ENCODE results near the gene LSM12.
"Not testable (repeated sequence)": the region's sequence is repeated elsewhere in the genome, so short reads cannot be mapped to it uniquely, and the experiment has no call there.

LSM12 gene

DNA sequence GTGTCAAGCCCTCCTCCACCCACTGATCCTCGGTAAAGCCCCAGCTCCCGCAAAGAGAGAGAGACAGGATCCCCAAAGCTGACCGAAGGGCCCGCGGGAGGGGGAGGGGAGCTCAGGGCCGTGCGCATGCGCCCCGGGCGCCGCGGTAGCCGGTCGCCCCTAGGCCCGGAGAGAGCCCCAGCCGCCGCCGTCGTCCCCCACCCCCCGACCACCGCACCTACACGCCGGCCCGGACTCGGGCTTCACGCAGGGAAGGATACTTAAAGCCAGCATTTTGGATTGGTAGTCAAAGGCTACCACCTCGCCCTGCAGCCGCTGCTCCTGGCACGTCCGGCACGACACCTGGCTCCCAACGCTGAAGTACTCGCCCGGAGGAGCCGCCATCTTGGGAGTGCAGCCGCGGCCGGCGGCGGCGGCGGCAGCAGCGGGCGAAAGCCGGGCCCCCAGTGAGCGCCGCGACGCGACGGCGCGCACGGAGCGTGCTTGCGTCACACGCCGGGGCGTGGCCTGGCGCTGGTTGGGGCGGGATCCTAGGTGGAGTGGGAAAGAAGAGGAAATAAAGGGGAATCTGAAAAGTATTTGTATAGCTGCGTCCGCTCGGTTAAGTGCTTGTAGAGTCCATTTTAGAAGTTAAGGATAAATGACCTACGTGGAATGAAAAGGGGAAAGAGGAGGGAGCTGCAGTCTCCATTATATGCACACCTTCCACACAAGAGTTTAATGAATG lies at the start of gene LSM12:
Gene LSM12, minus strand, starts transcription at position 468 of the 727 bp plus-strand sequence. Its CDS starts 84 bp downstream, at position 384.
- in situ Hi-C loops (cut with MboI; ENCODE audit: low sequenced_read_pairs): no loop called here

DNA sequence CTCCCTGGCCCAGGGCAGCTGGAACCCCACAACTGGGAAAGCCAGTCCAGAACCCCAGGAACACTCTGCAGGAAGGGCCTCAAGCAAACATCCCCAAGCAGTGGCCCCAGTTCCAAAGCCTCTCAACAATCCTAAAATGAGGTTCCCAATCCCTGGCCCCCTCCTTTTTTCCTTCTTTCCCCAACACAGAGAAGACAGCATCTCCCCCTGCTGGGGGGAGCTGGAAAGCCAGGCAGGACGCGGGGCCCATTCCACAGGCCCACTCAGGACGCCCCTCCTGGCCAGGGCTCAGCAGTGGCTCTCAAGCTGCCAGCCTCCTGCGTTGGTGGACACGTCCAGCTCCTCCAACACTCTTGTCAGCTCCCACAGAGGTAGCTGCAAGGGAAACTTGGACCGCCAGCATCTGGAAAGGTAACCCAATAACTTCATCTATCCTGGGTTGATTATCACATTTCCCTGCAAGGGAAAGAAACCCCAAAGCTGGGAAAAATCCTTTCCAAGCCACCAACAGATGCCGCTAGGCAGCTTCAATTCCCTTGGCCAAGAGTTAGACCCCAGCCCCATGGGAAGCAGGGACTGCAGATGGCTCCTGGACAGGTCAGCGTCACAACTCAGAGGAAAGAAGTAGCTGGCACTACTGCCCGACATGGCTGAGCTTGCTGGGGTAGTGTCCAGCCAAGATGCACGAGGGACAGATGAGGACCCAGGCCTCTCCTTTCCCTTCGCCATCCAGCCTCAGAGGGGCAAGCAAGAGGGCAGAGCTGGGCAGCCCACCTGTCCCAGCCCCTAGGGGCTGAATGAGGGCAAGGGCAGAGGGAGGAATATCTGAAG lies 49.3 kb upstream of the LSM12 start:
- in situ Hi-C loops (cut with MboI; ENCODE audit: low sequenced_read_pairs): no loop called here

DNA sequence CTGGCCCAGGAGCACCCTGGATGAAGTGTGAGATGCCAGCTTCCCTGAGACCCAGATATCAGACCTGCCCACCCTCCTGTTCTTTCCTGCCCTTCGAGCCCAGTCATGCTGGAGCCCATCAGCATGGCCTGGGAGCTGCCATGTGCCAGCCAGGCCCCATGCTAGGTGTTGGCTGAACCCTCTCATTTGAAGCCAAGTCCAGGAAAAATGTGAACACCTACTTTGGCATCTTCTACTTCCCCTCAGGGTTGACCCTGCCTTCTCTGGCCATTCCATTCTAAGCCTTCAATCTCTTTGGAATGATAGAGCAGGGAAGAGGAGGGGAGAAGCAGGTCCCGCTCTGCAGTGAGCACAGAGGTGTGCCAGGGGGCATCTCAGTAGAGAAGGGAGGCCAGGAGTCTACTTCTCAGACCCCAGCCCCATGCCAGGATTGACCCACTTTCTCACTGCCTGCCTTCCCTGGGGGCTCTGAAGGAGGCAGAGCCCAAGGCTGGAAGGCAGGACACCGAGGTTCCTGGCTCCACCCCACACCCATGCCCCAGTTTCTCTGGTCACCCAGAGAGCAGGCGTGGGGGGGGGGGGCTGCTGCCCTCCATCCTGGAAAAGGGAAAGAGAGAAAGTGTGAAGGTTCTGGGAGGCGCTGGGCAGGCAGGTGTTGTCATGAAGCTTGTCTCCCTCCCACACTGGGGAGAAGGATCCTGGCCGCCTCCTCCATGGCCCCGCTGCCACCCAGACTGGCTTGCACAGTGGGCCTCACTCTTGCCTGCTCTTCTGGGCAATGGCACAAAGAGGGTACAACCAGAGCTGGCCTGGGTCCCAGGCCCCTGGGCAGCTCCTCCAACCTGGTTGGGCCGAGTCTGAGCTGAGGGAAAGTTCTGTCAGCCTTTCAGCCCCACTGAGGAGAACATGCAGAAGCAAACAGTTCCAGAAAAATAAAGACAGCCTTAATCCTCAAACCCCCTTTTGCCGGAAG lies 47.7 kb upstream of the LSM12 start:
- in situ Hi-C loops (cut with MboI; ENCODE audit: low sequenced_read_pairs): no loop called here

DNA sequence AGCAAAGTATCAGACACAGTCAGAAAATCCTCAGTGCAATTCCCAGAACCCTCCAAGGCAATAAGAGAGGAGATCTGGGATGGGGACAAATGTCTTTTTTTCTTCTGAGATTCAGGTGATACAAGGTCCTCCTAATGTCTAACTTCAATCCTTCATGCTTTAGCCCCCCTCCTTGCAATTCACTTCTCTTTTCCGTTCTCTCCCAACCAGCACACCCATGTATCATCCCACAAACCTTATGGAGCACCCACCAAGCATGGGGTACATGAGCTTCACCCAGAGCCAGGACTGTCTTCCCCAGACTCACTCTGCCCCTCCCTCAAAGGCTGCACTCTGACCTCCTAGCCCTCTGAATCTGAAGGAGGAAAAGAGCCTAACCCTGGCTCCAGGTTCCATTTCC lies 46.9 kb upstream of the LSM12 start:
- in situ Hi-C loops (cut with MboI; ENCODE audit: low sequenced_read_pairs): no loop called here

DNA sequence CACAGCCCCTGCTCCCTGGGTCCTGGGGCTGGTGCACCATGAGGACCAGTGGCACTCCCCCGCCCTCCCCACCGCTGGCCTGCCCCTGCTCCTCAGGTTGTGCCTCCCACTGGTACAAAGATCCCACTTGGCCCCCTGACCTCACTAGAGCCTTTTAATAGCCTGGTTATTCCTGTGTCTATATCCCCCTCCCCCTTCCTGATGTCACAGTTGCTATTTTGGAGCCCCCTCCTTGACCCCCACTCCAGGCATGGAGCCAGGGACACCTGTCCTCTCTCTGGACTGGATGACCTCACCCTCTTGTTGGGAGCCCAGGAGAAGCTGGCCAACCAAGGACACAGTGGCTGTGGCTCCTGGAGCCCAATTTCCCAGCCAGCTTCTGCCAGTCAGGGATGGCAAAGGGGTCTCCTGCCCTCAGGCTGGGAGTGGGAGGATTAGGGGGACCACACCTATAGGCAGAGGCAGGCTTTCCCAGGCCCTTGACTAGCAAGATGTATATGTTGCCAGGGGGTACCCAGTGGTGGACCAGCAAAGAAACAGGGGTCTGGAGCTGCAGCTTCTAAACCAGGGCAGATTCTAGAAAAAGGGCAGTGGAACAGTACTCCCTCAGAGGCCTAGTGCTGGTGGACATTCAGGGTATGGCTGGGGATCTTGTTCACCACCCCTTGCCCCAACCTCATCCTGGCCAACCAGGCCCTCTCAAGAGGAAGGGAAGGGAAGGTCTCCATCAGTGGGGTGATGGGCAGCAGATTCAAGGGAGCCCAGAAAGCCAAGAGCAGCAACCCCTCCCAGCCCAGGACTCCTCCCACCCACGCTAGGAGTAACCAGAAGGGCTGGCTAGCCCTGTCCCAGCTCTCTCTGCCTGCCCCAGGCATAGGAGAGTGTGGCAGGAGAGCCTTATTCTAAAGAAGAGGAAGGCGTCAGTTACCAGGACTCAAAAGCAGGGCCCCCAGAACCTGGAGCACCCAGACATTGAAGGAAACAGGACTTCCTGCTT lies 46.1 kb upstream of the LSM12 start:
- in situ Hi-C loops (cut with MboI; ENCODE audit: low sequenced_read_pairs): no loop called here

DNA sequence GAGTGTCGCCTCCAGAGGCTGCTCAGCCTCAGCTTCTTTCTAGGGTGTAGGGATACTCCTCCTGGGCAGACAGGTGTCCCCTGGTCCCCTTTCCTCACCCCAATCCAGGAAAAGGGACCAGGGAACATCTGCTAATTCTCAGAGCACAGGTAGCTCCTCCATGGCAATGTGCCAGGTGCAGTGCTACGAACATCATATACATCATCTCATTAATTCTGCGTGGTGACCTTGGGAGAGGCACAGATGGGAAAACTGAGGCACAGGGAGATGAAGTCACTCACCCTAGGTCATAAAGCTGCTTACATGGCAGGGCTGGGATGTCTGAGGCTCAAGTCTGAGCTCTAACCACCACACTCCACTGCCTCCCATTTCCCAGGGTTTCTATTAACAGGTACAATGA lies 45.3 kb upstream of the LSM12 start:
- in situ Hi-C loops (cut with MboI; ENCODE audit: low sequenced_read_pairs): no loop called here

DNA sequence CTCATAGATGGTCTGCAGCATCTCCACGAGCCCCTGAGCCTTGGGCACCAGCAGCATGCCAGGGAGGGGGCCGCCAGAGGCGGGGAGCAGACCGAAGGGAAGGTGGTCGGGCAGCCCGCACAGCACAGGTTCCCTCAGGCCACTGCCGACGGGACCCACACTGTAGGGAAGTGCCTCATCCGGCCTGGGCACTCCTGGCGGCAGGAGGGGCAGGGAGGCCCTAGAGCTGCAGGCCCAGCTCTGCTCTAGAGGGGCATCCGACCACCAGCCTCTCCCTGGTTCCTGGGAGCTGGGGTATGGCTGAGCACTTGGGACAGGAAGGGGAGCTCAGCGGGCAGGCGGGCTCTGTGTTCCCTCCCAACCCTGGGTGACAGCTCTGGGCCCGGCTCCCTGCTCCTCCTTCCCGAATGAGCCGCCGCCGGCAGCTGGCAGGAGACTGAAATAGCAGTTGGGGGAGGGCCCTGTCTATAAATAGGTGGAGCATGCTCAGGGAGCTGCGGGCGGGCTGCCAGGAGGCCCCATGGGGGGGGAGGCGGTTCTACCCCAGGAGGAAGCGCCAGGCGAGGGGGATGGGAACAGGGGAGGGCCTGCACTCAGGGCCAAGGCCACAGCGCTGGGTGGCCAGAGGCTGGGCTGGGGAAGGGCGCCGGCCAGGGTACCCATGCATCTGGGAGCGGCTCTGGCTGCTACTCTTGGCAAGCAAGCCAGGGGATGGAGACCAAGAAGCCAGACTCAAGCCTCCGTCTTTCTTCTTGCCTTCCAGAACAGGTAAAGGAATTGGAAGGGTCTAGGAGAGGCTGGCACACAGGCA lies 44.6 kb upstream of the LSM12 start:
- in situ Hi-C loops (cut with MboI; ENCODE audit: low sequenced_read_pairs): no loop called here

DNA sequence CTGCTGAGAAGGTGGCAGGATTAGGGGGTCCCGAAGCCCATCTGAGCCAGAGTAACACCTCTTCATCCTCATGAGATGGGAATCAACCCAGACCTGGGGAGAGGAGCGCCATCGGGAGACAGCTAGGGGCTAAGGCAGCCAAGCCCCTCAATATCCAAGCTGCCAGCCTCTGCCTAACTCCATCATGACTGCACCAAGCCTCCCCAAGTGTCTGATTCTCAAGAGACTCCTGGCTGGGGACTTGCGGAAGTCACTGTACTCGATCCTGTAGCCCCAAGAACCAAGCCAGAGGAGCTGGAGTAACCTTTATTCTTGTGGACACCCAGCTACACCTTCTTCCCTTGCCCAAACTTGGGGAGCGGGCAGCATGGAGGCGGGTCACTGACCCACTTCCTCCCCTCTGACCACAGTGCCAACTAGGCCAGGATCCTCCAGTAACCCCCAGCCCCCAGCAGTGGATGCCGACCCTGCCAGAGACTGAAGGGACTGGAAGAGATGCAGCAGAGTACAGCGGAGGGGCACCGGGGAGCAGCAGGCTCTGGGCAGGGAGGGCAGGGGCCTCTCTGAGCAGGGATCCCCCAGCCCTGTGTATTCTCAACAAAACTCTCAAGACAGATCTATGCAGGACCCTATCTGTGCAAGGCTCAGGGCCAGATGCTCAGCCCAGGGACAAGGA lies 43.7 kb upstream of the LSM12 start:
- in situ Hi-C loops (cut with MboI; ENCODE audit: low sequenced_read_pairs): no loop called here

DNA sequence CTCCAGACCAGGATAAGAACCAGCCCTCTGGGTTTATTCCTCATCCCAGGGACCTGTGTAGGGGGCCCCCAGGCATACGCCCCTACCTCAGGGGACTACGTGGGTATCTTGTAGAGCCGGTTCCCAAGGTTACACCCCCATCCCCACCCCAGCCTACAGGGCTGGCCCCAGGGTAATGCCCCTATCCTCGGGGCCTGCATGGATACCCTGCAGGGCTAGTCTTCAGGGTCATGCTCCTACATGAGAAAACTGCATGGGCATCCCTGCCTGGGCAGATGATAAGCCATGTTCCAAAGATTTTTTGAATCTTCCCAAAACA lies 42.8 kb upstream of the LSM12 start:
- in situ Hi-C loops (cut with MboI; ENCODE audit: low sequenced_read_pairs): no loop called here

DNA sequence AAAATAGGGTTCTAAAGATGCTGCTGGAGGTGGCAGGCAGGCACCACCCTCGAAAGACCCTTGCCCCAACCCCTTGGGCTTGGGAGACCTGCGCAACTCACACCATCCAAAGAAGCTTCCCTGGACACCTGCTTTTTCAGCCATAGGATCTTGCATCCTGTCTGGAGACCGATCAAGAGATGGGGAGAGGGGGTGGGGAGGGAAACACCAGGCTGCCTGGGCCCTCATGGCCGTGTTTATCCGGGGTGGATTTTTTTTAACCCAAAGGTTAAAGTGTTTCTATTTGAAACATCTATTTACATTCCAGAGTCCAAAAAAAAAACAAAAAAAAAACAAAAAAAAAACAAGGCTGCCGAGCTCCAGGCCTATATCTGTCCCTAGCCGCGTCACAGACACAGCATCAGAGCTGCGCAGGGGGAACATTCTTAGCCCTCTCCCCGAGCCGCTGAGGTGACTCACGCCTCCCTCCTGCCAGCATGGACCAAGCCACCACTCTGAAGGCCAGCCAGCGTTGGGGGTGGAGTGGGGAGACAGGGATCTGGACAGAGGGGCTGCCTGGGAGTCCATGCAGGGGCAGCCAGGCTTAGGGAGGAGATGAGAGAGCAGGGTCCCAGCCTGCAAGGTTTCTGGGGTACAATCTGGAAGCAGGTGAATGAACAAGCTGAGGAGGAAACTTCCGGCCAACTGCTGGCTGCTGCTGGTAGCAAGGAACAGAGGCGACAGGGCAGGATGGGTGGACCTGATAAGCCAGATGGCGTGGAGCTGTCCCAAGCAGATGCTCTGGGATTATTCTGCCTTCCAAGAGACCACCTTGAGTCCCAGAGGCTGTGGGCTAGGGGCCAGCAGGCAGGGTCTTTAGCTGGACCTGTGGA lies 42.2 kb upstream of the LSM12 start:
- in situ Hi-C loops (cut with MboI; ENCODE audit: low sequenced_read_pairs): no loop called here

DNA sequence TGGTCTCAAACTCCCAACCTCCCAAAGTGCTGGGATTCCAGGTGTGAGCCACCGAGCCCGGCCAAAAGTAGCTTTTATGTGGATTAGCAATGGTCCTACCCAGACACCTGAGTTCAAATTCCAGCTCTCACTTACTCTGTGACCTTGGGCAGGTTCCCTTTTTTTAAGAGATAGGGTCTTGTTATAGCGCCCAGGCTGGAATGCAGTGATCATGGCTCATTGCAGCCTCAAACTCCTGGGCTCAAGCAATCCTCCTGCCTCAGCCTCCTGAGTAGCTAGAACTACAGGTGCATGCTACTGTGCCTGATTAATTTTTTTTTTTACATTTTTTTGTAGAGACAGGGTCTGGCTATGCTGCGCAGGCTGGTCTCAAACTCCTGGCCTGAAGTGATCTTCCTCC lies 40.3 kb upstream of the LSM12 start:
- in situ Hi-C loops (cut with MboI; ENCODE audit: low sequenced_read_pairs): no loop called here

DNA sequence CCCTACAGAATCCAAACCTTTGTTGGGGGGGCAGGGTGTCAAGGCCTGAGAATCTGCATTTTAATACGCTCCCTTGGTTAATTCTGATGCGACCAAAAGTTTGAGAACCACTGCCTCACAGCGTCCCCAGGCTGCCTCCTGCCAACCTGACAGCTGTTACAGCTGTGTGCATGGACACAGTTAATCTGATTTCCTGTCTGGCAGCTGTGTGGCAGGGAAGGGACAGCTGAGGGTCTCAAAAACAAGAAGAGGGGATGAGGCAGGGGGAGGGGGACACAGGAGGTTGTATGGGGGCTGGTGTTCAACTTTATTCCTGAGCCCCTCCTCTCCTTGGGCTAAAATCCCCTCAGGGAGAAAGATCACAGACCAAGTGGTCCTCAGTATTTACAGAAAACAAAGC lies 39.5 kb upstream of the LSM12 start:
- in situ Hi-C loops (cut with MboI; ENCODE audit: low sequenced_read_pairs): no loop called here

DNA sequence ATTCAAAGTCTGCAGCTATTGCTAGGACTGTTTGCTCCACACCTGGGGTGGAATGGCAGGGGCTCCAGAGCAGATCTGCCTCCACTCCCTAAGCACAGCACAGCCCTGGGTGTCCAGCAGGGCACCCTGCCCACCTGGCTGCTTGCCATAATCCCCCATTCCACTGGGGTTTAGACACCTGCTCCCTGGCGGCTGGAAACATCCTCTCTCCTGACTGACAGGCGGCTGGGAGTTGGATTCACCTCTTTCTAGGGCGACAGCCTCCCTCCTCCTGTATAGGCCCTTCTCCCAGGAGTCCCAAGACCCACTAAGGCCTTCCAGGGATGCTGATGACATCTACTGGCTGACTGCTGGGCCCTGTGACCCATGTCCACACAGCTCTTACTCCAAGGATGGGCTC lies 39.0 kb upstream of the LSM12 start:
- in situ Hi-C loops (cut with MboI; ENCODE audit: low sequenced_read_pairs): no loop called here

DNA sequence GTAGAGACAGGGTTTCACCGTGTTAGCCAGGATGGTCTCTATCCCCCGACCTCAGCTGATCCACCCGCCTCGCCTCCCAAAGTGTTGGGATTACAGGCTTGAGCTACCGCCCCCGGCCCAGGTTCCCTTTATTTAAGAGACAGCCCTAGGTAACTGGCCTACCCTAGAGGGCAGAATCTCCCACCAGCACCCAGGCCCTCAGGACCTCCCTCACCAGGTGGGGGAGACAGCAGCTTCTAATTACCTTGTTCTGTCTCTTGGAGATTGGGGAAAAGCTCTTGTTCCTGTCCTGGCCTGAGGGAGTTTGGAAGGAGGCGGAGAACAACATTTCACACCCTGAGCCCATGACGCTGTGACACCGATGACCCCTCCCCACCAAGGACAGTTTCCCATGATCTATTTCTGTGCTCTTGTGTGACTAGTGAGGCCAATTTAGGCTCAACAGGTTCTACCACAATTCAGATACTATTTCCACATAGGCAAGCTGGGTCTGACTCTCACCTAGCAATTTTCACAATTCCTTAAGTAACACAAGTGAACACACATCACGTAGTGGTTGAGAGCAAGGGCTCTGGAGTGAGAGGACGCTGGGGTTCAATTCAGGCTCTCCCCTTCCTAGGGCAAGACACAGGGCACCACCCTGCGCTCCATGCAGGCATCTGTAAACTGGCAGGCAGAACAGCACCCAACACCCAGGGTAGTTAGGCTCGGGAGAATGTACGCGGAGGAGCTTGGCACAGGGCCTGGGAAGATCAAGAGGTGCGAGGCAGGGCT lies 36.6 kb upstream of the LSM12 start:
- in situ Hi-C loops (cut with MboI; ENCODE audit: low sequenced_read_pairs): no loop called here

DNA sequence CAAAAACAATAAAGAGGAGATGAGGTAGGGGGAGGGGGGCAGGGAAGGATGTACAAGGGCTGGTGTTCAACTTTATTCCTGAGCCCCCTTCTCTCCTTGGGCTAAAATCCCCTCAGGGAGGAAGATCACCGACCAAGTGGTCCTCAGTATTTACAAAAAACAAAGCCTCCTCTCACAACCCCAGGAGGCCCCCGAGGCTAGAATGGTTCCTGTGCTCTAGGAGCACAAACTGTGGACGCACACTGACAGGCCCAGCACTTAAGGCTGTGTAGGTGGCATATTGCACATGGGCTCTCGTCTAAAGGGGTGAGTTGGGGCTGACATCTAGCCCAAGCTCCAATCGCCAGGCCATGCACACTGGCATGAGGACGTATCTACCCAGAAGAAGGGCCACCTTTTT lies 35.4 kb upstream of the LSM12 start:
- in situ Hi-C loops (cut with MboI; ENCODE audit: low sequenced_read_pairs): not testable (repeated sequence)

DNA sequence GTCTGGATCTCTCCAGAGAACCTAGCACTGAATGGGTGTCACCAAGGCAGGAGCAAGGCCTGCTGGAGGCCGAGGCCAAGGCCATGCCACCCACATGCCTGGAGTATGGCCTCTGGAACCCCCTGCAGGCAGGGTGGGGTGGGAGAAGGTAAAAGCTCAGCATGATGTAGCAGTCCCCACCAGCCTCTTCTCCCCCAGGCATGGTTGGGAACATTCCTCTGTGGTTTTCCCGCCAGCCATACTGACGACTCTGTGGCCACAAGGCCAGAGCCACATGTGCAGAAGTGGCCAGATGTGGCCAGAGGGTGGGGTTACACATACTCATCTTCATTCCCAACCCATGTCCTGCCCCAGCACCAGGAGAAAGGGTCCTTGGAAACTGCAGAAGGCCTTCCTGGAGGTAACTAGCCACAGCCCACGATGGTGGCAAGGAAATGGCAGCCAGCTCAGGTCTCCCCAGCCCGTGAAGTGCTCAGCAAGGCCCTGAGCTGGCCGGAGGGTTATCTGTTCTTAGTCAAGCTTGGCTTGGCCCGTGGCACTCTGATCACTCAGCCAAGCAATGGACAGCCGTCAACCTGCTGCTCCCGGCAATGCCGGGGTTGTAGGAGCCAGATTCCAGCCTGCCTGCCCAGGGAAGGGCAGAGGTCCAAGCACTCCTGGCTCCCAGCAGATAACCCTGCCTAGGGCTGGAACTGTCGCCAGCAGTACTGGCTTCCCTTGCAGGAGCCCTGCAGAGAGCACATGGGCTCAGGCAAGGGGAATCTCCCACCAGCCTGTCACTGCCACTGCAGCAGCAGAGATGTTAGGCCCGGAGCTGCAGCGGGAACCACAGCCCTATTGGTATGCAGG lies 30.9 kb upstream of the LSM12 start:
- in situ Hi-C loops (cut with MboI; ENCODE audit: low sequenced_read_pairs): no loop called here
